ENCODE results near the gene KIFC3. TPM values are rescaled to one million over a fixed set of nuclear protein-coding genes. Genes with fewer than 3 reads are reported as not detected.
A peak's percentile ranks its signal among the peaks of the same experiment; 100 is the strongest.

KIFC3 gene
- total RNA-seq, 4 donors from 2014 or later = 28.2 to 76.8 (median 46.6) TPM

- Histone ChIP-seq H3K9me3 (no peaks in the 10 kb centered on the region), H3K27me3 (no peaks in the 10 kb centered on the region), H3K27ac (replicated peaks in 1 of 4) (peak overlapping the region in 3 of 4 donors; percentile 3 to 41 (median 36)), H3K4me1 (peaks cover 37 to 50% (median 44%) of the 10 kb centered on the region in 4 donors), H3K4me3 (peak overlapping the region; percentile 13 to 38 (median 23)), H3K36me3 (no peaks in the 10 kb centered on the region)
- intact Hi-C loops (cut with DNase I) = loop anchor here (5.0 kb wide), 1 partner anchor 51 kb away; no protein-coding TSS in a partner anchor
- 5% methylated on average over 16 of the region's 16 CpGs for WGBS
- TF ChIP-seq POLR2A (IDR thresholded peaks at IDR 0.05; ENCODE audit: low read depth) (no peak), EP300 (IDR thresholded peaks at IDR 0.05) (no peak), POLR2AphosphoS5 (IDR thresholded peaks at IDR 0.05) (peak in 1 of 2 donors; percentile 6), CTCF (IDR thresholded peaks at IDR 0.05) (no peak)
- DNase-seq (ENCODE audit: extremely low spot score) = peak; percentile 94
Observed at GRCh38 chr16:57807968-57808528, 5.8 kb upstream of the KIFC3 start.

- H3K4me1 ChIP-seq = peaks cover 43 to 57% (median 51%) of the 10 kb centered on the region in 4 donors
- TF ChIP-seq POLR2A (IDR thresholded peaks at IDR 0.05; ENCODE audit: low read depth) = no peak
- no peak for TF ChIP-seq POLR2AphosphoS5 (IDR thresholded peaks at IDR 0.05)
- no peak for TF ChIP-seq EP300 (IDR thresholded peaks at IDR 0.05)
- TF ChIP-seq CTCF (IDR thresholded peaks at IDR 0.05) = no peak
- H3K27ac ChIP-seq (replicated peaks in 1 of 4) = peak overlapping the region in 3 of 4 donors; percentile 3 to 41 (median 36)
- no peak for DNase-seq (ENCODE audit: extremely low spot score)
- no peaks in the 10 kb centered on the region for H3K9me3 ChIP-seq
- intact Hi-C loops (cut with DNase I) = loop anchor here (5.0 kb wide), 1 partner anchor 50 kb away; no protein-coding TSS in a partner anchor
- WGBS = 78% methylated on average over 7 of the region's 7 CpGs
- no peaks in the 10 kb centered on the region for H3K27me3 ChIP-seq
- H3K36me3 ChIP-seq = no peaks in the 10 kb centered on the region
- peak overlapping the region in 1 of 4 donors; percentile 13 for H3K4me3 ChIP-seq
Observed at GRCh38 chr16:57807252-57807967, 5.1 kb upstream of the KIFC3 start.

GRCh38 chr16:57805176-57805575 lies 2.9 kb upstream of the KIFC3 start:
- whole genome bisulfite sequencing = 79% methylated on average over 6 of the region's 6 CpGs
- peak overlapping the region; percentile 83 to 90 (median 88) for H3K27ac ChIP-seq (replicated peaks in 1 of 4)
- H3K36me3 ChIP-seq = no peaks in the 10 kb centered on the region
- H3K4me1 ChIP-seq = peaks cover 52 to 69% (median 65%) of the 10 kb centered on the region in 4 donors
- no peak for TF ChIP-seq CTCF (IDR thresholded peaks at IDR 0.05)
- no peak for TF ChIP-seq POLR2A (IDR thresholded peaks at IDR 0.05; ENCODE audit: low read depth)
- no peak for TF ChIP-seq POLR2AphosphoS5 (IDR thresholded peaks at IDR 0.05)
- TF ChIP-seq EP300 (IDR thresholded peaks at IDR 0.05) = no peak
- no peaks in the 10 kb centered on the region for H3K9me3 ChIP-seq
- no peaks in the 10 kb centered on the region for H3K27me3 ChIP-seq
- H3K4me3 ChIP-seq = no peak overlapping the region
- intact Hi-C loops (cut with DNase I) = loop anchor here (5.0 kb wide), 1 partner anchor 48 kb away; no protein-coding TSS in a partner anchor
- no peak for DNase-seq (ENCODE audit: extremely low spot score)

- no peaks in the 10 kb centered on the region for H3K9me3 ChIP-seq
- H3K27me3 ChIP-seq = no peaks in the 10 kb centered on the region
- DNase-seq (ENCODE audit: extremely low spot score) = no peak
- no peak for TF ChIP-seq POLR2A (IDR thresholded peaks at IDR 0.05; ENCODE audit: low read depth)
- TF ChIP-seq EP300 (IDR thresholded peaks at IDR 0.05) = no peak
- no peak for TF ChIP-seq CTCF (IDR thresholded peaks at IDR 0.05)
- no peak for TF ChIP-seq POLR2AphosphoS5 (IDR thresholded peaks at IDR 0.05)
- 64% methylated on average over 5 of the region's 5 CpGs for WGBS
- H3K4me1 ChIP-seq = peaks cover 54 to 71% (median 69%) of the 10 kb centered on the region in 4 donors
- no peaks in the 10 kb centered on the region for H3K36me3 ChIP-seq
- peak overlapping the region; percentile 83 to 90 (median 88) for H3K27ac ChIP-seq (replicated peaks in 1 of 4)
- intact Hi-C loops (cut with DNase I) = loop anchor here (5.0 kb wide), 2 partner anchors 58 to 198 kb away; partner anchors contain the start of genes USB1 and ZNF319
- H3K4me3 ChIP-seq = no peak overlapping the region
Observed at GRCh38 chr16:57804111-57804837, 2.0 kb upstream of the KIFC3 start.
